DND-41 (cell line): ENCODE measurements around the gene TBC1D5.
A peak's percentile ranks its signal among the peaks of the same experiment; 100 is the strongest.

ENCODE experiments used
- ATAC-seq: fragments of 200-7000 bp; cut with Tn5 transposase; 3 replicates; pipeline ENCODE4 v1.9.1; 2021; ENCODE audit warnings: low read depth; ENCODE audit not compliant: insufficient read depth
- DNase-seq: peaks from one replicate; pipeline ENCODE4 v3.0.0-alpha.2; 2020
- H2AFZ ChIP-seq: 2 replicates; pipeline ENCODE4 v1.6.0; 2012; ENCODE audit warnings: low read depth, low read length
- H3K27ac ChIP-seq: 2 replicates; pipeline ENCODE4 v1.5.1; 2012; ENCODE audit warnings: low read length, inconsistent platforms
- H3K27me3 ChIP-seq: fragments of 200-600 bp; sonication (generic); 2 replicates; pipeline ENCODE4 v1.6.0; 2012; ENCODE audit warnings: low read length, mild to moderate bottlenecking, inconsistent platforms; ENCODE audit not compliant: insufficient read depth, poor library complexity
- H3K36me3 ChIP-seq: 2 replicates; pipeline ENCODE4 v1.5.1; 2012; ENCODE audit warnings: low read length, inconsistent platforms; ENCODE audit not compliant: insufficient read depth
- H3K4me1 ChIP-seq: 2 replicates; pipeline ENCODE4 v1.5.1; 2012; ENCODE audit warnings: mild to moderate bottlenecking, low read length; ENCODE audit not compliant: insufficient read depth
- H3K4me2 ChIP-seq: 2 replicates; pipeline ENCODE4 v1.6.0; 2012; ENCODE audit warnings: mild to moderate bottlenecking, moderate library complexity, low read length, inconsistent platforms; ENCODE audit not compliant: insufficient read depth
- H3K4me3 ChIP-seq, 2 experiments: fragments of 200-600 bp in 1 of 2; shearing (Covaris generic) in 1 of 2; 2 replicates each; pipeline ENCODE4 v1.5.1; 2012 to 2016; ENCODE audit warnings: inconsistent platforms in 2 of 2, low read length in 2 of 2, mild to moderate bottlenecking in 2 of 2, low read depth in 1 of 2, moderate library complexity in 1 of 2
- H3K79me2 ChIP-seq: 2 replicates; pipeline ENCODE4 v1.6.0; 2012; ENCODE audit warnings: low read length, inconsistent platforms; ENCODE audit not compliant: insufficient read depth
- H3K9ac ChIP-seq: 2 replicates; pipeline ENCODE4 v1.6.0; 2012; ENCODE audit warnings: low read depth, mild to moderate bottlenecking, inconsistent platforms, low read length, moderate library complexity
- H3K9me3 ChIP-seq: 2 replicates; pipeline ENCODE4 v1.5.1; 2012; ENCODE audit warnings: low read length, moderate library complexity, mild to moderate bottlenecking, inconsistent platforms; ENCODE audit not compliant: insufficient read depth, severe bottlenecking
- H4K20me1 ChIP-seq: 2 replicates; pipeline ENCODE4 v1.6.0; 2012; ENCODE audit warnings: low read length; ENCODE audit not compliant: insufficient read depth
- EZH2 ChIP-seq: IDR thresholded peaks from 3 replicates; pipeline ENCODE4 v1.6.1; 2012; ENCODE audit warnings: borderline replicate concordance, low read depth, mild to moderate bottlenecking, moderate library complexity, low read length, inconsistent platforms; ENCODE audit not compliant: severe bottlenecking
- TF ChIP-seq, protein P1 (sequence below): IDR thresholded peaks from 2 replicates; pipeline ENCODE4 v1.5.1; 2012; ENCODE audit warnings: borderline replicate concordance, low read length, moderate library complexity, mild to moderate bottlenecking; ENCODE audit not compliant: poor library complexity, severe bottlenecking; ENCODE audit errors: extremely low read depth

Gene TBC1D5

DNA sequence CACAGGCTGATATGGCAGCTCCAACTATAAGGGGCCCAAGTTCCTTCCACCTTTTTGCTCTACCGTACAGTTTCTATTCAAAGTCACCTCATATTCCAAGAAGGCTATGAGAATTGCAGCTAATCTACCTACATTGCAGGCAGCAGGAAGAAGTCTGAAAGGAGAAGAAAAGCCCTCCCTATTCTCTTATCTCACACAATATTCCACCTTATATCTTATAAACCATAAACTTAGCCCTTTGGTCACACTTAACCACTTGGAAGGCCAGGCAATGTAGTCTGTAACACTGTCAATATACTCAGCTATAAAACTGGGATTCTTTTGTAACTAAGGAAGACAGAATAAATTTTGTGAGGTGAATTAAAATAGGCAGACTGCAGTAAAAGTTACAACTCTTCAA, 54.9 kb downstream of the TBC1D5 start:
- DNase-seq (no peak), ATAC-seq (no peak)
- H4K20me1 ChIP-seq: peaks cover 10% of the 10 kb centered on the region; the same call in 1 of the 2 replicates
- no peak overlapping the region for H3K4me2 ChIP-seq
- H3K27ac ChIP-seq: no peak overlapping the region
- peaks cover 75% of the 10 kb centered on the region for H3K79me2 ChIP-seq
- no peak overlapping the region for H2AFZ ChIP-seq
- H3K36me3 ChIP-seq: no peaks in the 10 kb centered on the region
- no peak overlapping the region for H3K4me3 ChIP-seq
- no peaks in the 10 kb centered on the region for H3K4me1 ChIP-seq
- no peak for TF ChIP-seq EZH2
- TF ChIP-seq, protein P1, sequence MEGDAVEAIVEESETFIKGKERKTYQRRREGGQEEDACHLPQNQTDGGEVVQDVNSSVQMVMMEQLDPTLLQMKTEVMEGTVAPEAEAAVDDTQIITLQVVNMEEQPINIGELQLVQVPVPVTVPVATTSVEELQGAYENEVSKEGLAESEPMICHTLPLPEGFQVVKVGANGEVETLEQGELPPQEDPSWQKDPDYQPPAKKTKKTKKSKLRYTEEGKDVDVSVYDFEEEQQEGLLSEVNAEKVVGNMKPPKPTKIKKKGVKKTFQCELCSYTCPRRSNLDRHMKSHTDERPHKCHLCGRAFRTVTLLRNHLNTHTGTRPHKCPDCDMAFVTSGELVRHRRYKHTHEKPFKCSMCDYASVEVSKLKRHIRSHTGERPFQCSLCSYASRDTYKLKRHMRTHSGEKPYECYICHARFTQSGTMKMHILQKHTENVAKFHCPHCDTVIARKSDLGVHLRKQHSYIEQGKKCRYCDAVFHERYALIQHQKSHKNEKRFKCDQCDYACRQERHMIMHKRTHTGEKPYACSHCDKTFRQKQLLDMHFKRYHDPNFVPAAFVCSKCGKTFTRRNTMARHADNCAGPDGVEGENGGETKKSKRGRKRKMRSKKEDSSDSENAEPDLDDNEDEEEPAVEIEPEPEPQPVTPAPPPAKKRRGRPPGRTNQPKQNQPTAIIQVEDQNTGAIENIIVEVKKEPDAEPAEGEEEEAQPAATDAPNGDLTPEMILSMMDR: no peak
- no peaks in the 10 kb centered on the region for H3K27me3 ChIP-seq
- H3K9me3 ChIP-seq: no peaks in the 10 kb centered on the region
- no peak overlapping the region for H3K9ac ChIP-seq

DNA sequence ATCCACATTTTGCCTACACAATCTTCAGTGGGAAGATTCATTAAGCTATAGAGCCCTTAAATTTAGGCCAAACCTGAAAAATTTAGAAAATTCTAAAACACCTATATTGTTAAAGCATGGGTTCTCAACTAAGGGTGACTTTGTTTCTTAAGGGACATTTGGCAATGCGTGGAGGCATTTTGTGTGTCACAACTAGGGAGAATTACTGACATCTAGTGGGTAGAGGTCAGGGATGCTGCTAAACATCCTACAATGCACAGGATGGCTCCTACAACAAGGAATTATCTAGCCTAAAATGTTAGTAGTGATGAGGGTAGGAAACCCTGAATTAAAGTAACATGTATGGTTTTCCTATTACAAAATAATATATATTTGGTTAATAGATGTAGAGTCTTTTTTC, 55.8 kb downstream of the TBC1D5 start:
- H3K9me3 ChIP-seq: no peaks in the 10 kb centered on the region
- H3K4me1 ChIP-seq: no peaks in the 10 kb centered on the region
- no peak overlapping the region for H3K4me2 ChIP-seq
- H3K4me3 ChIP-seq: no peak overlapping the region
- no peak for ATAC-seq
- H3K36me3 ChIP-seq: no peaks in the 10 kb centered on the region
- H3K9ac ChIP-seq: no peak overlapping the region
- H3K27me3 ChIP-seq: no peaks in the 10 kb centered on the region
- H2AFZ ChIP-seq: no peak overlapping the region
- H3K27ac ChIP-seq: no peak overlapping the region
- peaks cover 79% of the 10 kb centered on the region for H3K79me2 ChIP-seq
- TF ChIP-seq EZH2: no peak
- TF ChIP-seq, protein P1: peak; percentile 49
- peaks cover 8% of the 10 kb centered on the region; the same call in 1 of the 2 replicates for H4K20me1 ChIP-seq
- DNase-seq: no peak

DNA sequence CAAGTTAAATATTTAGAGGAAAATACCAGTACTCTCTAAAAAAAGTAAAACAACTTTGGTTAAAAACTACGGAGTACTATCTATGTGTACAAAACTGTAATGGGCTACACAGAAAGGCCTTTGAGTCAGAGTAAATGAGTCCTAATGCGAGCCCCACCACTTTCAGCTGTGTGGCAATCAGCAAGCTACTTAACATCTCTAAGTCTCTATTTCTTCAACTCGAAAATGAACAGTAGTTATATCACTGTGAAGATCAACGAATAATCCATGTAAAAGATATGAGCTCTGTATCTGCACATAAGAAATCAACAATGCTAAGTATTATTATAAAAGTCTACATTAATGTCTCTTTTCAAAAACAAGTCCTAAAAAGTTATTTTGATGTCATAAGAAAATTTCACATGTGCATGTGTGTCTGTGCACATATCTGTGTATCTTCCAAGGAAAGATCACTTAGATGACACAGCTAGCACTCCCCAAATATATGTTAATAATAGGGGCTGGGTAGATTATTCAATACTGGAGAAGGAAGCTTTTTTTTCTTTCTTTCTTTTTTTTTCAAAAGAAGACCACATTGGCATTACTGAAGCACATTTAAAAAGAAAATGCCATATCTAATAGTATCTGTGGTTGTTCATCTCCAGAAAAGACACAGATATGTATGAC, 58.8 kb downstream of the TBC1D5 start:
- Histone ChIP-seq H3K4me2 (no peak overlapping the region), H3K4me1 (no peaks in the 10 kb centered on the region), H3K79me2 (peaks cover 74% of the 10 kb centered on the region), H3K4me3 (no peak overlapping the region), H3K9me3 (no peaks in the 10 kb centered on the region), H4K20me1 (peaks cover 9% of the 10 kb centered on the region; the same call in 1 of the 2 replicates), H3K27ac (no peak overlapping the region), H3K9ac (no peak overlapping the region), H3K36me3 (no peaks in the 10 kb centered on the region), H3K27me3 (no peaks in the 10 kb centered on the region), H2AFZ (no peak overlapping the region)
- TF ChIP-seq, protein P1: no peak
- TF ChIP-seq EZH2: no peak
- ATAC-seq (no peak), DNase-seq (no peak)
